ENCODE measurements around the gene METTL14.

Gene METTL14

DNA sequence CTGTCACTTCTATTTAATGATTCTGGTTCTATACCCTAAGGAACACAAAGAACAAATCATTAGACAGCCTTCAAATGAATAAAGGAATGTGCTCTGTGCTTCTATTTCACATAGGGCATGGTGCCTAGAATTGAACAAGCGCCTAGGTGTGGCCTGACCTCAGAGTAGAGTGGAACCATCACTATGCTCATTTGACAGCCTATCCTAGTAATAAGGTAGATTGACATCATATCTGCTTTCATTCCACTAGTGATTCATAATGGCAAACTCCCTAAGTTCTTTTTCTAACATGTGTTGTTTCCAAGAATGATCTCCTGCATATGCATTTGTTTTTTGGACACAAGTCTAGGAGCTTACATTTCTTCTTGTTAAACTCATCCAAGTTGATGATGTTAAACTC is 36.6 kb downstream of the METTL14 start:
- Mint-ChIP-seq H3K36me3 (ENCODE audit: low read depth) (peaks cover 22% of the 10 kb centered on the region), H3K27ac (no peak overlapping the region), H3K9me3 (no peaks in the 10 kb centered on the region), H3K27me3 (ENCODE audit: low read depth) (no peaks in the 10 kb centered on the region), H3K4me3 (no peak overlapping the region), H3K4me1 (ENCODE audit: low read depth) (peaks cover 3% of the 10 kb centered on the region)

DNA sequence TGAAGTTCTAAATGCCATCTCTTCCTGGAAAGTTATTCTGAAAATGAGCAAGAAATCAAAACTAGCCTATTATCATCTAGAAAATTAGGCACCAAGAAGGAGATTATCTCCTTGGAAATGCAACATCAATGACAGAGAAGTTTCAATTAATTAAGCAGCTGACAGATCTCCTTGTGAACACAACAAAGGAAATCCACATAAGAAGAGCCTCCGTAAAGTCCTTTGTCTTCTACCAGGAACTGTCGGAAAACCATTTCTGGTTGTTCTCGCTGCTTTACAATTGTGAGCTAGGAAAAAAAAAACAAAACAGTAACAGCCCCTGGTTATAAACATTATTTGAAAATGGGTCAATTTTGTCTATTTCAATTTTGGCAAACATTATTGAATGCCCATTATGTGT is 38.2 kb downstream of the METTL14 start:
- Mint-ChIP-seq H3K27me3 (ENCODE audit: low read depth) (no peaks in the 10 kb centered on the region), H3K9me3 (no peaks in the 10 kb centered on the region), H3K36me3 (ENCODE audit: low read depth) (peaks cover 28% of the 10 kb centered on the region), H3K27ac (no peak overlapping the region), H3K4me1 (ENCODE audit: low read depth) (peaks cover 3% of the 10 kb centered on the region), H3K4me3 (no peak overlapping the region)

DNA sequence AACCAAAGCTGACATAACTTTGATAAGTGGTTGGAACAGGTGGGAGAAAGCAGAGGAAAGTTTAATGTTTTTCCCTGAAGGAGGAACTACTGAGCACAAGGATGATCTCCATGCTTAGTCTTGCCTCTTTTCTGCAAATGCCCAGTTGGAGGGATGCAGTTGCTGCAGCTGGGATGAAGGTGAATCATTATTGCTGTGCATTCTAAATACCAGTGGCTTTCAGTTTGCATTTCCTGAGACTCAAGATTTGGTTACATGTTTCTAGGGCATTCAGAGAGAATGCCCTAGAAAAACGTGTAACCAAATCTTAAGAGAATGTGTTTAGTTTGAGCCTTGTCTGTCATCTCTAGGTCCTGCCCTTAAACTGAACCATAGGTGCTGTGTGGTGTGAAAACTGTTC is 42.2 kb downstream of the METTL14 start:
- H3K4me1 Mint-ChIP-seq (ENCODE audit: low read depth): peaks cover 16% of the 10 kb centered on the region
- H3K36me3 Mint-ChIP-seq (ENCODE audit: low read depth): peaks cover 38% of the 10 kb centered on the region
- no peak overlapping the region for H3K4me3 Mint-ChIP-seq
- no peaks in the 10 kb centered on the region for H3K27me3 Mint-ChIP-seq (ENCODE audit: low read depth)
- no peak overlapping the region for H3K27ac Mint-ChIP-seq
- no peaks in the 10 kb centered on the region for H3K9me3 Mint-ChIP-seq

- H3K4me1 Mint-ChIP-seq (ENCODE audit: low read depth): peaks cover 12% of the 10 kb centered on the region
- H3K27ac Mint-ChIP-seq: peak overlapping the region; percentile 70
- H3K9me3 Mint-ChIP-seq: no peaks in the 10 kb centered on the region
- H3K4me3 Mint-ChIP-seq: peak overlapping the region; percentile 32
- peaks cover 39% of the 10 kb centered on the region for H3K36me3 Mint-ChIP-seq (ENCODE audit: low read depth)
- H3K27me3 Mint-ChIP-seq (ENCODE audit: low read depth): no peaks in the 10 kb centered on the region
Measured at GRCh38 chr4:118729287-118730286, 44.4 kb downstream of the METTL14 start.

- Mint-ChIP-seq H3K36me3 (ENCODE audit: low read depth) (peaks cover 40% of the 10 kb centered on the region), H3K9me3 (no peaks in the 10 kb centered on the region), H3K4me1 (ENCODE audit: low read depth) (peaks cover 12% of the 10 kb centered on the region), H3K27me3 (ENCODE audit: low read depth) (no peaks in the 10 kb centered on the region), H3K27ac (no peak overlapping the region), H3K4me3 (no peak overlapping the region)
Measured at GRCh38 chr4:118730683-118731082, 45.5 kb downstream of the METTL14 start.

- no peak overlapping the region for H3K4me3 Mint-ChIP-seq
- no peaks in the 10 kb centered on the region for H3K27me3 Mint-ChIP-seq (ENCODE audit: low read depth)
- no peaks in the 10 kb centered on the region for H3K9me3 Mint-ChIP-seq
- H3K27ac Mint-ChIP-seq: no peak overlapping the region
- peaks cover 12% of the 10 kb centered on the region for H3K4me1 Mint-ChIP-seq (ENCODE audit: low read depth)
- H3K36me3 Mint-ChIP-seq (ENCODE audit: low read depth): peaks cover 36% of the 10 kb centered on the region
Measured at GRCh38 chr4:118732591-118733330, 47.6 kb downstream of the METTL14 start.

- Mint-ChIP-seq H3K36me3 (ENCODE audit: low read depth) (peaks cover 46% of the 10 kb centered on the region), H3K9me3 (no peaks in the 10 kb centered on the region), H3K27me3 (ENCODE audit: low read depth) (no peaks in the 10 kb centered on the region), H3K4me3 (no peak overlapping the region), H3K4me1 (ENCODE audit: low read depth) (peaks cover 9% of the 10 kb centered on the region), H3K27ac (no peak overlapping the region)
Measured at GRCh38 chr4:118734491-118735205, 49.5 kb downstream of the METTL14 start.

GRCh38 chr4:118736900-118737299 is 51.7 kb downstream of the METTL14 start:
- peaks cover 46% of the 10 kb centered on the region for H3K36me3 Mint-ChIP-seq (ENCODE audit: low read depth)
- H3K4me1 Mint-ChIP-seq (ENCODE audit: low read depth): no peaks in the 10 kb centered on the region
- H3K4me3 Mint-ChIP-seq: no peak overlapping the region
- H3K27ac Mint-ChIP-seq: no peak overlapping the region
- no peaks in the 10 kb centered on the region for H3K27me3 Mint-ChIP-seq (ENCODE audit: low read depth)
- no peaks in the 10 kb centered on the region for H3K9me3 Mint-ChIP-seq

GRCh38 chr4:118738090-118738489 is 52.9 kb downstream of the METTL14 start:
- peaks cover 39% of the 10 kb centered on the region for H3K36me3 Mint-ChIP-seq (ENCODE audit: low read depth)
- H3K4me1 Mint-ChIP-seq (ENCODE audit: low read depth): no peaks in the 10 kb centered on the region
- no peaks in the 10 kb centered on the region for H3K9me3 Mint-ChIP-seq
- no peaks in the 10 kb centered on the region for H3K27me3 Mint-ChIP-seq (ENCODE audit: low read depth)
- no peak overlapping the region for H3K27ac Mint-ChIP-seq
- no peak overlapping the region for H3K4me3 Mint-ChIP-seq

- Mint-ChIP-seq H3K4me3 (no peak overlapping the region), H3K27ac (no peak overlapping the region), H3K27me3 (ENCODE audit: low read depth) (no peaks in the 10 kb centered on the region), H3K9me3 (no peaks in the 10 kb centered on the region), H3K4me1 (ENCODE audit: low read depth) (no peaks in the 10 kb centered on the region), H3K36me3 (ENCODE audit: low read depth) (peaks cover 41% of the 10 kb centered on the region)
Measured at GRCh38 chr4:118739022-118739713, 54.0 kb downstream of the METTL14 start.

- peaks cover 47% of the 10 kb centered on the region for H3K36me3 Mint-ChIP-seq (ENCODE audit: low read depth)
- H3K9me3 Mint-ChIP-seq: no peaks in the 10 kb centered on the region
- no peaks in the 10 kb centered on the region for H3K4me1 Mint-ChIP-seq (ENCODE audit: low read depth)
- no peaks in the 10 kb centered on the region for H3K27me3 Mint-ChIP-seq (ENCODE audit: low read depth)
- H3K4me3 Mint-ChIP-seq: no peak overlapping the region
- no peak overlapping the region for H3K27ac Mint-ChIP-seq
Measured at GRCh38 chr4:118740869-118741268, 55.7 kb downstream of the METTL14 start.

DNA sequence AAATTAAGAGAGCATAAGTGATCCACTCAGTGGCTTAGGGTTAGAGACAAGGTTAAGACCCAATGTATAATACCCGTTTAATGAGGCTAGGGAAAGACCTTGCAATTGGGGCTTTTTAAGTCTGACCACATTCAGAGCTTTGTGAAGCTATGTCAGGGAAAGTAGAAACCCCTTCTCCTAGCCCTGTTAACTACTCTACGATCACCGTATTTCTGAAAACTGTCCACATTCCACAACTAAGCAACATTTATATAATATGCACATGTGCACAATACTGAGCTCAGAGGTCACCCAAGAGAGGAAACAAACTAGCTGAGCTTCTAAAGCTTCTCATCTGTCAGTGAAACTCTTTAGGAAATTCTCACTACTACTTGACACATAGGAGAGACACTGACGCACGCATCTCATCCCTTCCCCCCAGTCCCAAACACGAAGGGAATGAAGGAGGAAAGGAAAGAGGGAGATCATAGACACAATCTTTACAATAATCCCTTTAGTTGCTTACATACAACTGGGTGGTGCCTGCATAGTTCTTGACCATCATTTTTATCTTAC is 56.2 kb downstream of the METTL14 start:
- no peak overlapping the region for H3K27ac Mint-ChIP-seq
- no peaks in the 10 kb centered on the region for H3K27me3 Mint-ChIP-seq (ENCODE audit: low read depth)
- H3K9me3 Mint-ChIP-seq: no peaks in the 10 kb centered on the region
- H3K4me1 Mint-ChIP-seq (ENCODE audit: low read depth): no peaks in the 10 kb centered on the region
- peaks cover 47% of the 10 kb centered on the region for H3K36me3 Mint-ChIP-seq (ENCODE audit: low read depth)
- H3K4me3 Mint-ChIP-seq: no peak overlapping the region

DNA sequence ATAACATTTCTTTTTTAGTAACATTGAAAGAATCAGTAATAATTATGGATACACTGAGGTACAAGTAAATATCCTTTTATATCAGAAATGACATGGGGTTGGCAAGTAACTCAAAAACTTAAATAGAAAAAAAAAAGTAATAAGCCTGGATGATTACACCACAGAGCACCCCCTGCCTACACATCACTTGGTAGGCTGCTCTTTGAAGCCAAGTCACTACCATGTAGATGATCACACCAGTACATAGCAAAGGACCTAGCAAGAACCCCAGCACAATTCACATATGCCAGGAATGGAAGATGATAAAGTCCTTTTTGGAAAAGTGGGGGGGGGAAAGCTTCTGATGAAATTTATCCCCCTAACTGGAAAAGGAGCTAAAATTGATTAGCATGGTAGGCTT is 56.9 kb downstream of the METTL14 start:
- Mint-ChIP-seq H3K4me3 (no peak overlapping the region), H3K36me3 (ENCODE audit: low read depth) (peaks cover 44% of the 10 kb centered on the region), H3K4me1 (ENCODE audit: low read depth) (peaks cover 2% of the 10 kb centered on the region), H3K9me3 (no peaks in the 10 kb centered on the region), H3K27ac (no peak overlapping the region), H3K27me3 (ENCODE audit: low read depth) (no peaks in the 10 kb centered on the region)

DNA sequence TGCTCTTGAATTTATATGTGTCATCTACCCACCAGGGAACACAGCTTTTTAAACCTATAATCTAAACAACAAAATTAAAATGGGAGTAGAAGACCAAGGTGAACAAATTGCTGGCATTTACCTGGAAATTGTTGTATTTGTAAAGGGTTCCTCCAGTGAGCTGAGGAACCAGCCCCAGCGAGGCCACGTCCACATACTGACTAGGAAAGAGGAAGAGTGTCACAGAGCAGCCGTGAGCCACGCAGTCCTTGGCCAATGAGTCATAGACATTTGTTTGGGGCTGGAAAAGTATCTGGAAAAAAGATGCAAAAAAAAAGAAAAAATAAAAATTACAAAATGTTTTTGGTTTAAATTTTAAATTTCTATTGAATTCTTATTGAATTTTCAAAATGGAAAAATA is 58.7 kb downstream of the METTL14 start:
- Mint-ChIP-seq H3K27ac (no peak overlapping the region), H3K4me1 (ENCODE audit: low read depth) (peaks cover 2% of the 10 kb centered on the region), H3K4me3 (no peak overlapping the region), H3K27me3 (ENCODE audit: low read depth) (no peaks in the 10 kb centered on the region), H3K9me3 (no peaks in the 10 kb centered on the region), H3K36me3 (ENCODE audit: low read depth) (peaks cover 32% of the 10 kb centered on the region)

Data from T-helper 1 cell treated with Interleukin-12 subunit alpha and Interleukin-12 subunit beta and Interleukin-4 antibody, amounts not matched to agents 30 μg/mL and 1 μg/mL, for 36 hours (primary cell).